ENCODE data around the gene CIZ1. TPM values are rescaled to one million over a fixed set of nuclear protein-coding genes. Genes with fewer than 3 reads are reported as not detected.
A peak's percentile ranks its signal among the peaks of the same experiment; 100 is the strongest.

The CIZ1 gene
- total and polyA plus RNA-seq, 9 of the 15 experiments (the other 6 are each of a cell fraction or from before 2014, with no cell fraction given): 6.6 to 329 (median 87.8) TPM

GRCh38 chr9:128178806-128179431 is 12.5 kb downstream of the CIZ1 start:
- DNase-seq (ENCODE audit: extremely low read depth in 1 of 4, low spot score in 3 of 4): no peak
- H3K79me2 ChIP-seq (ENCODE audit: control insufficient read depth, insufficient read depth, low read length): no peaks in the 10 kb centered on the region
- H2AFZ ChIP-seq (ENCODE audit: low read depth, low read length): no peak overlapping the region
- H3K9ac ChIP-seq (ENCODE audit: insufficient read depth in 1 of 2, low read depth in 2 of 2, low read length in 2 of 2): peak overlapping the region in 1 of 2 experiments; percentile 69; a peak in 2 of 4 replicates
- H3K4me2 ChIP-seq (ENCODE audit: insufficient read depth, low read length): no peak overlapping the region
- POLR2A ChIA-PET: interaction anchor here (0.9 to 12.6 kb wide), 5 partner anchors 9 to 40 kb away, joined by 4 to 155 read pairs (median 5); partner anchors contain the start of genes BBLN and CIZ1
- intact Hi-C loops (cut with micrococcal nuclease): no loop called here
- WGBS (ENCODE audit: insufficient coverage, low coverage, missing lambda C conversion rate): 97% methylated on average over 11 of the region's 11 CpGs
- CTCF ChIA-PET (ENCODE audit: low intra/inter-chr PET ratio): no interaction called here
- no peak overlapping the region for H3K4me3 ChIP-seq
- no peak for ATAC-seq
- H3K4me1 ChIP-seq (replicated peaks in 1 of 2; ENCODE audit: control insufficient read depth in 2 of 2, insufficient read depth in 2 of 2, low read length in 2 of 2): peaks cover 0 to 28% of the 10 kb centered on the region in 2 experiments; a peak in 3 of 5 replicates
- in situ Hi-C loops (cut with MboI): loop anchor here (10.0 kb wide), 1 partner anchor 516 kb away; no protein-coding TSS in a partner anchor
- peaks cover 87% of the 10 kb centered on the region for H3K36me3 ChIP-seq (ENCODE audit: control insufficient read depth, insufficient read depth, low read length)
- TSS peak; percentile 49 for BruUV-seq (replicated peaks)
- no peak for FAIRE-seq
- no peaks in the 10 kb centered on the region for H3K9me1 ChIP-seq (ENCODE audit: control insufficient read depth, insufficient read depth, low read length)
- H3K27ac ChIP-seq (ENCODE audit: extremely low read depth, low read depth, low read length): no peak overlapping the region
- no peaks in the 10 kb centered on the region for H3K27me3 ChIP-seq (ENCODE audit: control insufficient read depth in 2 of 2, insufficient read depth in 2 of 2, low read length in 2 of 2)
- H4K20me1 ChIP-seq (replicated peaks; ENCODE audit: control insufficient read depth, insufficient read depth, low read length): peaks cover 3% of the 10 kb centered on the region; the same call in 1 of the 2 replicates
- no peaks in the 10 kb centered on the region for H3K9me3 ChIP-seq (replicated peaks; ENCODE audit: control insufficient read depth, insufficient read depth, low read depth, low read length)
- TF ChIP-seq TRIM28 (IDR thresholded peaks at IDR 0.05): peak; percentile 94; the same call in 1 of the 2 replicates
- TF ChIP-seq PHB (CRISPR knock-in tag; IDR thresholded peaks at IDR 0.05): 0 out of 2 replicates have a peak, but pooled peaks have one; percentile 61
- peak in 1 of 2 experiments; percentile 30; a peak in 1 of 4 replicates for TF ChIP-seq TRIM24 (IDR thresholded peaks at IDR 0.05)
- TF ChIP-seq, protein P1, sequence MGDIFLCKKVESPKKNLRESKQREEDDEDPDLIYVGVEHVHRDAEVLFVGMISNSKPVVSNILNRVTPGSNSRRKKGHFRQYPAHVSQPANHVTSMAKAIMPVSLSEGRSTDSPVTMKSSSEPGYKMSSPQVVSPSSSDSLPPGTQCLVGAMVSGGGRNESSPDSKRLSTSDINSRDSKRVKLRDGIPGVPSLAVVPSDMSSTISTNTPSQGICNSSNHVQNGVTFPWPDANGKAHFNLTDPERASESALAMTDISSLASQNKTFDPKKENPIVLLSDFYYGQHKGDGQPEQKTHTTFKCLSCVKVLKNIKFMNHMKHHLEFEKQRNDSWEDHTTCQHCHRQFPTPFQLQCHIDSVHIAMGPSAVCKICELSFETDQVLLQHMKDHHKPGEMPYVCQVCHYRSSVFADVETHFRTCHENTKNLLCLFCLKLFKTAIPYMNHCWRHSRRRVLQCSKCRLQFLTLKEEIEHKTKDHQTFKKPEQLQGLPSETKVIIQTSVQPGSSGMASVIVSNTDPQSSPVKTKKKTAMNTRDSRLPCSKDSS (IDR thresholded peaks at IDR 0.05; ENCODE audit: low read depth, partially characterized antibody): peak; percentile 27
- TF ChIP-seq RBFOX2 (IDR thresholded peaks at IDR 0.05; ENCODE audit: low read depth, low read length): peak; percentile 58
- no peak for TF ChIP-seq L3MBTL2 (IDR thresholded peaks at IDR 0.05)
- peak; percentile 68 for TF ChIP-seq RBM22 (IDR thresholded peaks at IDR 0.05; ENCODE audit: low read depth, low read length, poor library complexity, severe bottlenecking)
- peak; percentile 24; the same call in 1 of the 2 replicates for TF ChIP-seq CBFA2T3 (IDR thresholded peaks at IDR 0.05)
- TF ChIP-seq TAF15 (IDR thresholded peaks at IDR 0.05; ENCODE audit: low read depth, low read length): 0 out of 2 replicates have a peak, but pooled peaks have one; percentile 28
- no peak for TF ChIP-seq CHD4 (IDR thresholded peaks at IDR 0.05; ENCODE audit: insufficient read depth, insufficient replicate concordance, low read depth, low read length, poor library complexity, severe bottlenecking)
- TF ChIP-seq, protein P2, sequence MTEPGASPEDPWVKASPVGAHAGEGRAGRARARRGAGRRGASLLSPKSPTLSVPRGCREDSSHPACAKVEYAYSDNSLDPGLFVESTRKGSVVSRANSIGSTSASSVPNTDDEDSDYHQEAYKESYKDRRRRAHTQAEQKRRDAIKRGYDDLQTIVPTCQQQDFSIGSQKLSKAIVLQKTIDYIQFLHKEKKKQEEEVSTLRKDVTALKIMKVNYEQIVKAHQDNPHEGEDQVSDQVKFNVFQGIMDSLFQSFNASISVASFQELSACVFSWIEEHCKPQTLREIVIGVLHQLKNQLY (CRISPR knock-in tag; conservative IDR thresholded peaks at IDR 0.05): 0 out of 4 replicates have a peak, but pooled peaks of 1 of the 2 experiments have one; percentile 19
- TF ChIP-seq TEAD4 (IDR thresholded peaks at IDR 0.05; ENCODE audit: low read length): no peak
- TF ChIP-seq TEAD4 (CRISPR knock-in tag; IDR thresholded peaks at IDR 0.05; ENCODE audit: borderline replicate concordance): no peak

Measured in K562 (cell line).